Measurements from ENCODE around the gene SV2B.

Gene SV2B

GRCh38 chr15:91065505-91065904 lies 34.6 kb upstream of the SV2B start:
- no peak for TF ChIP-seq CTCF (conservative IDR thresholded peaks at IDR 0.05; ENCODE audit: low read depth, low read length)
- H3K4me3 ChIP-seq (ENCODE audit: low read depth, low read length): no peak overlapping the region
- DNase-seq (ENCODE audit: low read depth): no peak

GRCh38 chr15:91067036-91067435 lies 33.0 kb upstream of the SV2B start:
- H3K4me3 ChIP-seq (ENCODE audit: low read depth, low read length): no peak overlapping the region
- peak; percentile 21 for DNase-seq (ENCODE audit: low read depth)
- TF ChIP-seq CTCF (conservative IDR thresholded peaks at IDR 0.05; ENCODE audit: low read depth, low read length): no peak

- H3K4me3 ChIP-seq (ENCODE audit: low read depth, low read length): no peak overlapping the region
- TF ChIP-seq CTCF (conservative IDR thresholded peaks at IDR 0.05; ENCODE audit: low read depth, low read length): no peak
- no peak for DNase-seq (ENCODE audit: low read depth)
Observed at GRCh38 chr15:91068436-91068835, 31.6 kb upstream of the SV2B start.

GRCh38 chr15:91068966-91069365 lies 31.1 kb upstream of the SV2B start:
- H3K4me3 ChIP-seq (ENCODE audit: low read depth, low read length): no peak overlapping the region
- peak; percentile 10 for TF ChIP-seq CTCF (conservative IDR thresholded peaks at IDR 0.05; ENCODE audit: low read depth, low read length)
- DNase-seq (ENCODE audit: low read depth): no peak

GRCh38 chr15:91070872-91071271 lies 29.2 kb upstream of the SV2B start:
- DNase-seq (ENCODE audit: low read depth): no peak
- TF ChIP-seq CTCF (conservative IDR thresholded peaks at IDR 0.05; ENCODE audit: low read depth, low read length): no peak
- no peak overlapping the region for H3K4me3 ChIP-seq (ENCODE audit: low read depth, low read length)

- no peak for DNase-seq (ENCODE audit: low read depth)
- TF ChIP-seq CTCF (conservative IDR thresholded peaks at IDR 0.05; ENCODE audit: low read depth, low read length): no peak
- H3K4me3 ChIP-seq (ENCODE audit: low read depth, low read length): no peak overlapping the region
Observed at GRCh38 chr15:91072161-91072560, 27.9 kb upstream of the SV2B start.

- TF ChIP-seq CTCF (conservative IDR thresholded peaks at IDR 0.05; ENCODE audit: low read depth, low read length): no peak
- H3K4me3 ChIP-seq (ENCODE audit: low read depth, low read length): no peak overlapping the region
- no peak for DNase-seq (ENCODE audit: low read depth)
Observed at GRCh38 chr15:91073077-91073476, 27.0 kb upstream of the SV2B start.
